ENCODE measurements around the gene SPSB1.

Gene SPSB1

DNA sequence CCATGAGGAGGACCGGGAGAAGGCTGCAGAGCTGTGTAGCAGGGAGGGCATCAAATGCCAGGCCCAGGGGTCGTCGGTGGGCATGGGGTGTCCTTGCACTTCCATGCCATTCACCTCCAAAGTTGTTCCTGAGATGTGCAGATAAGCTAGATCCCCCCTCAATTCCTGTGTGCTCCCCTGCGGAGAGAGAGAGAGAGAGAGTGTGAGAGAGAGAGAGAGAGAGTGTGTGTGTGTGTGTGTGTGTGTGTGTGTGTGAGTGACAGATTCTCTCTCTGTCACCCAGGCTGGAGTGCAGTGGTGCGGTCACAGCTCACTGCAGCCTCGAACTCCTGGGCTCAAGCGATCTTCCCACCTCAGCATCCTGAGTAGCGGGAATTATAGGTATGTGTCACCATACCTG, 16.4 kb downstream of the SPSB1 start:
- TF ChIP-seq, protein P1, sequence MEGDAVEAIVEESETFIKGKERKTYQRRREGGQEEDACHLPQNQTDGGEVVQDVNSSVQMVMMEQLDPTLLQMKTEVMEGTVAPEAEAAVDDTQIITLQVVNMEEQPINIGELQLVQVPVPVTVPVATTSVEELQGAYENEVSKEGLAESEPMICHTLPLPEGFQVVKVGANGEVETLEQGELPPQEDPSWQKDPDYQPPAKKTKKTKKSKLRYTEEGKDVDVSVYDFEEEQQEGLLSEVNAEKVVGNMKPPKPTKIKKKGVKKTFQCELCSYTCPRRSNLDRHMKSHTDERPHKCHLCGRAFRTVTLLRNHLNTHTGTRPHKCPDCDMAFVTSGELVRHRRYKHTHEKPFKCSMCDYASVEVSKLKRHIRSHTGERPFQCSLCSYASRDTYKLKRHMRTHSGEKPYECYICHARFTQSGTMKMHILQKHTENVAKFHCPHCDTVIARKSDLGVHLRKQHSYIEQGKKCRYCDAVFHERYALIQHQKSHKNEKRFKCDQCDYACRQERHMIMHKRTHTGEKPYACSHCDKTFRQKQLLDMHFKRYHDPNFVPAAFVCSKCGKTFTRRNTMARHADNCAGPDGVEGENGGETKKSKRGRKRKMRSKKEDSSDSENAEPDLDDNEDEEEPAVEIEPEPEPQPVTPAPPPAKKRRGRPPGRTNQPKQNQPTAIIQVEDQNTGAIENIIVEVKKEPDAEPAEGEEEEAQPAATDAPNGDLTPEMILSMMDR (conservative IDR thresholded peaks at IDR 0.05; ENCODE audit: low read depth, low read length): no peak
- DNase-seq (ENCODE audit: low read depth): no peak
- no peak overlapping the region for H3K4me3 ChIP-seq (ENCODE audit: low read depth, low read length)

DNA sequence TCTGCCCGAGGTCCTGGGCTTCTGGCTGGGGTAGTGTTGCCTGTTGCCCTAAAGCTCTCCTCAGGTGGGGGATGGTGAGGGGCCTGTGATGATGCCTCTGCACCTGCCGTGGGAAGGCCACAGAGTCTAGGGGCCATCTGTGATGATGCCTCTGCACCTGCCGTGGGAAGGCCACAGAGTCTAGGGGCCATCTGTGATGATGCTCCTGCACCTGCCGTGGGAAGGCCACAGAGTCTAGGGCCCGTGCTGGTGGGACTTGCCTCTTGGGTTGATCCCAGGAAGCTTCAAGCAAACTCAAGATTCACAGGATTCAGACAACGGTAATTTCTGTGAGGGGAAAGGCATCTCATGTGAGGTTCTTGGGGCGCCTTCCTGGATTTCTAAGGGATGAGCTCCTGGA, 17.3 kb downstream of the SPSB1 start:
- no peak for DNase-seq (ENCODE audit: low read depth)
- TF ChIP-seq, protein P1 (conservative IDR thresholded peaks at IDR 0.05; ENCODE audit: low read depth, low read length): no peak
- no peak overlapping the region for H3K4me3 ChIP-seq (ENCODE audit: low read depth, low read length)

DNA sequence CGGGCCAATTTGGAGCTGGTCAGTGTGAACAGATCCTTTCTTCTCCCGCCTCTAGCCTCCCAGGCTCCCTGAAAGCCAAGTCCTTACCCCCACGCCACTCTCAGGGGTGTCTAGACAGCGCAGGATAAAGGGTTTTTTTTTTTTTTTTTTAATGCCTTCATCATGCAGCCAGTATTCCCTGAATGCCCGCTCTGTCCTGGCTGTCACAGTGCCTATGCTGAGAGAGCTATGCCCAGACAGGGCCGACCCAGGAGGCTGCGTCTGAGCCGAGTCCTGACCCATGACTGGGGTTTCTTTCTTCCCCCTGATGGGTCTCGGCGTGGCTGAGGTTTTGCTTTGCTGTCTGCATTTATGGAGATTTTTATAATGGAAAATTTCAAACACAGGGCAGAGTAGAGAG, 18.3 kb downstream of the SPSB1 start:
- DNase-seq (ENCODE audit: low read depth): no peak
- no peak overlapping the region for H3K4me3 ChIP-seq (ENCODE audit: low read depth, low read length)
- TF ChIP-seq, protein P1 (conservative IDR thresholded peaks at IDR 0.05; ENCODE audit: low read depth, low read length): no peak

DNA sequence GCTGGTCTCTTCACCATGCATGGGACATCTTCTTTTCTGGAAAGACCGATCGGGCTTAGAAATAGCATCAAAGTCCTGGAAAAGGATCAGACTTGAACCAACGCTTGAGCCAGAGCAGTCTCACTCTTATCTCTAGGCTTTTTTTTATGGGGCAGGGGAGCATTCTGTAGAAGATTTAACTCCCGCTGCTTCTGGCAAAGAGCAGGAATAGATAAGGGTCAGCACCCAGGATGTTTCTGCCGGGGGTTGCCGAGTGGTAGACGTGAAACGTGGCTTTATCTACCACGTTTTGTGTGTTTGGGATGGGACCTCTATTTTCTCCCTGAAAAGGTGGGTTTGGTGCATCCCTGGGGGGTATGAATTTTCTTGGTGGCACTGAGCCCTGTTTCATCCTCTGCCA, 18.8 kb downstream of the SPSB1 start:
- no peak for DNase-seq (ENCODE audit: low read depth)
- TF ChIP-seq, protein P1 (conservative IDR thresholded peaks at IDR 0.05; ENCODE audit: low read depth, low read length): no peak
- H3K4me3 ChIP-seq (ENCODE audit: low read depth, low read length): no peak overlapping the region

DNA sequence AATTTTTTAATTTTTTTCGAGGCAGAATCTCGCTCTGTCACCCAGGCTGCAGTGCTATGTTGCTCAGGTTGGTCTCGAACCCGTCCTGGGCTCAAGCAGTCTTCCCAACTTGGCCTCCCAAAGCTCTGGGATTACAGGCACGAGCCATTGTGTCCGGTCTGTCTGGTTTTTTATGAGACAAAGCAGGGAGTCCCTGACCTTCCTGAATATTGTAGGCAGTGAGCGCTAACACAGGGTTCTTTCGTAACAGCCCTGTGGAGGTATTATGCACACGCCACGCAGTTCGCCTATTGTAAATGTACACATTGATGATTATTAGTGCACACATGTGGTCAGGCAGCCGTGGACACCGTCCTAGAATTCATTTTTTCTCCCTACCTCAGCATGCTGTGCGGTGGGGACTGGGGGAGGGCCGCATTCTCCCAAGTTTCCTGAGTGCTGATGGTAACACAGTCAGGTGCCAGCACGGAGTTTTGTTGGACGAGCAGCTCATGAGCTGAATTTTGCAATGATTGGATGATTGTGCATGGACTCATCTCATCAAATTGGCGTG, 19.6 kb downstream of the SPSB1 start:
- TF ChIP-seq, protein P1 (conservative IDR thresholded peaks at IDR 0.05; ENCODE audit: low read depth, low read length): no peak
- DNase-seq (ENCODE audit: low read depth): no peak

DNA sequence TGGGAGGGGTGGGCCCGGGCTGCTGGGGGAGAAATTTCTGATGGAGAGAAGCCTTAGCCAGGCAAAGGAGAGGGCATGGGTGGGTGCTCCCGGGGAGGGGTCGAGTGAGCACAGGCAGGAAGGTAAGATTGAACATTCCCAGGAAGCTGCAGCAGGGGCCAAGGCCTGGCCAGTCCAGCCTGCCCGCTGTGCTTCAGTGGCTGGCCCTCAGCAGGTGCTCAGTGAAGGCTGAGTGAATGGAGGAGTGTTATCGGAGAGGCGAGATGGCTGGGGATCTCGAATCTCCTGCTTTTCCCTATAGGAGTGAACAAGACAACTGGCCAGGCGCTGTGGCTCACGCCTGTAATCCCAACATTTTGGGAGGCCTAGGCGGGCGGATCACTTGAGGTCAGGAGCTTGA, 20.9 kb downstream of the SPSB1 start:
- DNase-seq (ENCODE audit: low read depth): no peak
- TF ChIP-seq, protein P1 (conservative IDR thresholded peaks at IDR 0.05; ENCODE audit: low read depth, low read length): no peak
- H3K4me3 ChIP-seq (ENCODE audit: low read depth, low read length): no peak overlapping the region

More for the DNA sequence above, 19.6 kb downstream of the SPSB1 start:
- no peak overlapping the region for H3K4me3 ChIP-seq (ENCODE audit: low read depth, low read length)

DNA sequence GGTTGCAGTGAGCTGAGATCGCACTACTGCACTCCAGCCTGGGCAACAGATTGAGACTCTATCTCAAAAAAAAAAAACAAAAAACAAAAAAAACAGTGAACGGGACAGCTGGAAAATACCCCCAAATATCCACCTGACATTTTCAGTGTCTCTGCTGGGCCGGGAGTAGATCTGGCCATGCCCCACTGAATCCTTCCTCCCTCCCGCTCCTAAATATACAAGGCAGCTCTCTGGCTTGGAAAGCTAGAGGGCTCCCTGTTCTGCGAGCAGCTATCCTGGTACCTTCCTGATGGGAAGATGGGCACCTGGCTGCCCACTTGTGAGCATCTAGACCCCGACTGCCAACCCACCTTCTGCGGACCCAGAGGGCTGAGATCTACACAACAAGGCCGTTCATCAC, 21.4 kb downstream of the SPSB1 start:
- TF ChIP-seq, protein P1 (conservative IDR thresholded peaks at IDR 0.05; ENCODE audit: low read depth, low read length): no peak
- DNase-seq (ENCODE audit: low read depth): no peak
- no peak overlapping the region for H3K4me3 ChIP-seq (ENCODE audit: low read depth, low read length)
